SU-DHL-6 (cell line): ENCODE data around the gene CASKIN2.

ENCODE experiments used
- EZH2phosphoT487 ChIP-seq: fragments of 200-600 bp; sonication (generic), shearing (Covaris generic); conservative IDR thresholded peaks from 2 replicates; pipeline ENCODE4 v1.6.1; 2018; ENCODE audit warnings: mild to moderate bottlenecking, antibody characterized with exemption, low read length, moderate library complexity, mixed read lengths
- TF ChIP-seq, protein P1 (sequence below): fragments of 200-600 bp; sonication (generic); IDR thresholded peaks from one replicate; pipeline ENCODE4 v1.5.1; 2017; ENCODE audit warnings: antibody characterized with exemption, mild to moderate bottlenecking, low read length, moderate library complexity; ENCODE audit not compliant: insufficient read depth, poor library complexity, severe bottlenecking

DNA sequence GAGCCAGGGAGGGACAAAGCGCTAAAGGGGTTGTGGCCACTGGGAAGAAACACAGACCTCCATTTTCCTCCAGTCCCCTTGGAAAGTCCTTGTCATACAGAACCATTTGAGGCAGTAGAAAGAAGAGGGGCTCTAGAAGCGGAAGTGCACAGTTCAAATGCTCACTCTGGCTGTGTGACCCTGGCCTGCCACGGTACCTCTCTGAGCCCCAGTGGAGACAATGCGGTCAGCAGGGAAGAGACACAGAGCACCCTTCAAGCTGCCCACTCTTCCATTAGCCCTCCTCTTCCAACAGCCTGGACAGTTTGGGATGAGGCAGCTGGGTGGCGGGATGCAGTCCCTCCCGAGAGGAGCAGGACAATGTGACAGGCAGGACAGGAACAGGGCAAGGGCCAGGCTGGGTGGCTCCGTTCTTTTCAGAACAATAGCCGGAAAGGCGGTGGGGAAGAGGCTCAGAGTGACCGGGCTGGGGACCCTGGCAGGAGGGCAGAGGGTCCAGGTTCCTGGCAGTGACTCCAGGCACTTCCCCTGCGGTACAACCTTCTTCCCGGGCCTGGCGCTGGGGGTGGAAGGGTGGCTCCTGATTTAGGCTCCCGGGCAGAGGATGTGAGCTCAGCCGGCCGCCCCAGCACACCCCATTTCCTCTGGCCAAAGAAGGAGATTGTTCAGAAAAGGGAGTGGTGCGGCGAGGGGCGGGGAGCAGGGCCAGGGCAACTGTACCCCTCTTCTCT is 5.6 kb downstream of the CASKIN2 start:
- TF ChIP-seq, protein P1, sequence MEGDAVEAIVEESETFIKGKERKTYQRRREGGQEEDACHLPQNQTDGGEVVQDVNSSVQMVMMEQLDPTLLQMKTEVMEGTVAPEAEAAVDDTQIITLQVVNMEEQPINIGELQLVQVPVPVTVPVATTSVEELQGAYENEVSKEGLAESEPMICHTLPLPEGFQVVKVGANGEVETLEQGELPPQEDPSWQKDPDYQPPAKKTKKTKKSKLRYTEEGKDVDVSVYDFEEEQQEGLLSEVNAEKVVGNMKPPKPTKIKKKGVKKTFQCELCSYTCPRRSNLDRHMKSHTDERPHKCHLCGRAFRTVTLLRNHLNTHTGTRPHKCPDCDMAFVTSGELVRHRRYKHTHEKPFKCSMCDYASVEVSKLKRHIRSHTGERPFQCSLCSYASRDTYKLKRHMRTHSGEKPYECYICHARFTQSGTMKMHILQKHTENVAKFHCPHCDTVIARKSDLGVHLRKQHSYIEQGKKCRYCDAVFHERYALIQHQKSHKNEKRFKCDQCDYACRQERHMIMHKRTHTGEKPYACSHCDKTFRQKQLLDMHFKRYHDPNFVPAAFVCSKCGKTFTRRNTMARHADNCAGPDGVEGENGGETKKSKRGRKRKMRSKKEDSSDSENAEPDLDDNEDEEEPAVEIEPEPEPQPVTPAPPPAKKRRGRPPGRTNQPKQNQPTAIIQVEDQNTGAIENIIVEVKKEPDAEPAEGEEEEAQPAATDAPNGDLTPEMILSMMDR = no peak
- no peak for TF ChIP-seq EZH2phosphoT487
